HL-60/S4 (cell line): Measurements from ENCODE around the gene TRAPPC14.
"Not testable (repeated sequence)": the region's sequence is repeated elsewhere in the genome, so short reads cannot be mapped to it uniquely, and the experiment has no call there.

Experiments used
- in situ Hi-C: fragments of 300-500 bp; cut with MboI; formaldehyde crosslinking; loops from 2 replicates; pipeline ENCODE4 v1.14.3; 2022; ENCODE audit warnings: low sequenced_read_pairs

TRAPPC14 gene

DNA sequence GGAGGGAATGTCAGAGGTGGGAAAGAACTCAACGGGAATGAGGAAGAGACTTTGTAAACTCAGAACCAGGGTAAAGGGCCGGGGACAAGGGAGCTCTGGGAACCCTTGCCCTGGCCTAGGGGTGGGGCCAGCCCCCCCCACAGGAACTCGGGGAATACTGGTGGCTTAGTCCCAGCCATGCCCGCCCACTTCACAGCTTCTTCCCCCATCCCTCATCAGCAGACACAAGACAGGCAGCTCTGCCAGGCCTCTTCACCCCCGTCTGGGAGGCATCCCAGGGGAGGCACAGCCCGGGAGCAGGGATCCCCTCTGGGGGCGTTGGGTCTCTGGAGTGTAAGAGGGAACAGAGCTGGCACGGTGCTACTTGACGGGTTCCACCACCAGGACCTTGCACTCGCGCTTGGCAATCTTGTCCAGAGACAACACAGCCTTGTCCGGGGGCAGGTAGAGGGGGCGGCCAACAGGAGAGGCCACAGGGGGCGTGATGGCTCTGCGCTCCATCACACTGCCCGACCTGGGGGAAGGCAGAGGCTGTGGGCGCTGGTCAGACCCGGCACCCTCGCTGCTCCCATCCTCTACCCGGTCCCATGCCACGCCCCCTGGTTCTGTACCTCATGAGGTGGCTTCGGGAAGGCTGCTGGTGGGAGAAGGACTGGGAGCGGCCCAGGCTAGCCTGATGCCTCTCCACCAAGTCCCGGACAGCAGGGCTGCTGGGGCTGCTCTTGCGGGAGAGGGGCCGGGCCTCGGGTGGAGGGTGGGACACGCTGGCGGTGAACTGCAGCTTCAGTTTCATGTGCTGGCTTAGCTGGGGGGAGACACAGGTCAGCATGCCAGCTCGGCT is 3.7 kb downstream of the TRAPPC14 start:
- in situ Hi-C loops, result no loop called here

DNA sequence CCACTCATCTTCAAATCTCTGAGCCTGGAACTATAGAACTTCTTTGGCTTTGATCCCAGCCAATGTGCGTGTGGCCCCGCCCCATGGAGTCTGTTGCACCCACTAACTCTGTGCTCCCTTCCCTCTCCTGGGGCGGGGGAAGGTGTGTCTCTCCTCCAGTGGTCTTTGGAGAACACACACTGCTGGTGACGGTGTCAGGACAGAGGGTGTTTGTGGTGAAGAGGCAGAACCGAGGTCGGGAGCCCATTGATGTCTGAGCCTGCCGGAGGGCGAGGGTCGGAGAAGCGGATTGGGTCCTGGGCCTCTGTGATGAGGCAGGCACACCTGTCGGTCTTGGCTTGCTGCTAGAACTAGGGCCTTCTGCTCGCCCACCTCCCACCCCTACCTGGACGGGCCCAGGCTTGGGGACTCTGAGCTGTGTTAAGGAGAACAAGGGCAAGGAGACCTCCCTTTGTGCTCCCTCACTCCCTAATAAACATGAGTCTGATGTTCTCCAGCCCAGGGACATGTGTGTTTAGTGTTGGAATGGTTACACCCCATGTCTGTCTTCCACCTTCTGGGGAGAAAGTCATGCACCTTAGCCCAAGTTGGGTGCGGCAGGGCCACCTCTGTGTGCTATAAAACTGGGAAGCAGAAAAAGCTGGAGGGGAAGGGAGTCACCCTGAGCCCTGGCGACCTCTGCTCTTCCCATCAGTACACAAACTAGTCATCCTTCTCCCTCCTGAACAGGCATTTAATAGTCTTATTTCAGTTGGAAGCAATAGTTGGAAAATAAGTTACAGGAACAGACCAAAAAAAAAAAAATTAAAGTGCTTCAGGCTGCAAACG is 4.6 kb downstream of the TRAPPC14 start:
- in situ Hi-C loops, result no loop called here

DNA sequence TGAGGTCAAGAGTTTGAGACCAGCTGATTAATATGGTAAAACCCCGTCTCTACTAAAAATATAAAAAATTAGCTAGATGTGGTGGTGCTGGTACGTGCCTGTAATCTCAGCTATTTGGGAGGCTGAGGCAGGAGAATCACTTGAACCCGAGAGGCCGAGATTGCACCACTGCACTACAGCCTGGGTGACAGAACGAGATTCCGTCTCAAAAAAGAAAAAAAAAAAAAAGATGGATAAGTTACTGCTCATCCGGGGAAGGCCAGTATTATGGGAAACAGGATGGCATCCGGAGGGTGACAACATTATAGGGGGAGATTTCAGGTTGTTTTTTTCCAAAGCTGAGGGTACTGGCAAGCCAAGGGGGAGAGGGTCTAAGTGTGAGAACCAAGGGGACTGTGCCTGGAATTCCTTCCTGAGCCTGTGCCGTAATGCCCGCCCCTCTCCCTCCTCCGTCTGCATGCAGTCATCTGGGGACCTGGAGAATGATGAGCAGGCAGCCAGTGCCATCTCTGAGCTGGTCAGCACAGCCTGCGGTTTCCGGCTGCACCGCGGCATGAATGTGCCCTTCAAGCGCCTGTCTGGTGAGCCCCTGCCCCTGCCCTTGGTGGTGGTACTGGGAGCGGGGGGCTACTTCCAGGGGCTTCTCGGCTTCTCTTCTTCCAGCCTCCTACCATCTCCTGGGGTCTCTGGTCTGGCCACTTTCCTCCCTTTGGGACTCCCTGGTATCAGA is 5.4 kb downstream of the TRAPPC14 start:
- in situ Hi-C loops, result no loop called here

DNA sequence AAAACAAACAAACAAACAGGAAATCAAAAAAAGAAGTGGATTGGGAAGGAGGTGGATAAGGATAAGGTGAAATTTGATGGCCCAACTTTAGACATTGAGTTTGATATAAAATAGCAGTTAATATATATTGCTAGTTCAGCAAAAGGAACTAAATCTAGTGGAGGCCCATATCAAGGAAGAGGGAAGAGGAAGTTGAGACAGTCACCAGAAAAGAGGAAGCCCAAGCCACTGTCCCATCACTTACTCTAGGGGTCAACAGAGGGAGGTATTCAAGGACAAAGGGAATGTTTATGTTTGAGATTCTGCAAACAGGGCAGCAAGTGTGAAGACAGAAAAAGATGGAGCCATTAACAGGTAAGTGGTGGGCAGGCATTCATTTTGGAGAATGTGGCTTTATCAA is 6.1 kb downstream of the TRAPPC14 start:
- in situ Hi-C loops, result no loop called here

DNA sequence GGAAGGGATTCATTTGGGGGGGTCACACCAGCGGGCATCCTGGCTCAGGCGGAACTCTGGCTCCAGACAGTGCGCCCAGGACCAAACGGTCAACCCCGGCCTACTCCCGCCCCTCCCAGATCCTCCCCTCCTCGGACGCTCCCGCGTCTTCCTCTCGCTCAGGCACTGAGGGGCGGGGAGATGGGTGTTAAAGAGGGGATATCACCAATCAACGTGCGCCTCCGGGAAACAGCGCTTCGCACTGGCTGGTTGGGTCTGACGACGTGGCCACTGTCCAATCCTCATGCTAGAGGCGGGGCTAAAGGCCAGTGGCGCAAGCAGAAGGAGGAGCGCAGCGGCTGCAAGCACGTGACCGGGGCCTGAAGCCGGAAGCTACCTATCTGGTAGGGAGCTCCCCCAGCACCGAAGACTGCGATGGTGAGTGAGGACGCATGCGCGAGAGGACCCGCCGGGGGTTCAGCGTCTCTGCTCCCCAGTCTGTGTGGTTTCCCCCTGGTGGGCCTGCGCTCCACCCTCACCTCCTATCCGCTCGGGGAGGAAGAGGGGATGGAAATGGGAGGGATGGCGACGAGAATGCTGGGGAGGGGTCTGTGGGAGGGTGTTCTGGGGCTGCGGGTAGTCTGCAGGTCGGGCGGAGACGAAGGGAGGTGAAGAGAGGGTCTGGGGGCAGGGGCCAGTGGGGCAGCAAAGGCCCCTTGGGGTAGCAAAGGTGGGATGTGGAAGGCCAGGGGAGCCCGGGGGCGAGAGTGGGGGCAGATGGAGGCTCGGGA is 9.8 kb downstream of the TRAPPC14 start, which contains the start of gene LAMTOR4:
LAMTOR4 (plus strand) TSS at position 360 of the 770 bp plus-strand sequence; CDS start at position 415, 55 bp downstream.
- in situ Hi-C loops, result no loop called here

DNA sequence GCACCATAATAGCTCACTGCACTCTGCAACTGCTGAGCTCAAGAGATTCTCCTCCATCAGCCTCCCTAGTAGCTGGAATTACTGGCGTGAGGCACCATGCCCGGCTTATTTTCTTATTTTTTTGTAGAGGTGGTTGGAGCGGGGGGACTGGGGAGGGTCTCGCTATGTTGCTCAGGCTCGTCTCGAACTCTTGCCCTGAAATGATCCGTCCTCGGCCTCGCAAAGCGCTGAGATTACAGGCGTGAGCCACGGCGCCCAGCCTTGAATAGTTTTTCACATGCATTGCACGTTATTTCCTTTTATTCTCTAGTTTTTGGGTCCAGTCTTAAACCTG is 10.3 kb downstream of the TRAPPC14 start:
- in situ Hi-C loops, result no loop called here

DNA sequence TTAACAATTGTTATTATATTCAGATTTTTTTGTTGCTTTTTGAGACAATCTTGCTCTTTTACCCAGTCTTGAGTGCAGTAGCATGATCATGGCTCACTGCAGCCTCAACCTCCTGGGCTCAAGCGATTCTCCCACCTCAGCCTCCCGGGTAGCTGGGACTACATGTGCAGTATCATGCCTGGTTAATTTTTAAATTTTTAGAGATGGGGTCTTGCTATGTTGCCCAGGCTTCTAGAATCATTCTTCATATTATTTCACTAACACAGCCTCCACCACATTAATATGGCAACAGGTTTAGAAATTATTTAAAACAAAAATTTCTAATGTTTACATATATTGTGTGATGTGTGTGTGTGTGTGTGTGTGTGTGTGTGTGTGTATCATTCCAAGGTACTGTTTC is 11.2 kb downstream of the TRAPPC14 start:
- in situ Hi-C loops, result no loop called here

DNA sequence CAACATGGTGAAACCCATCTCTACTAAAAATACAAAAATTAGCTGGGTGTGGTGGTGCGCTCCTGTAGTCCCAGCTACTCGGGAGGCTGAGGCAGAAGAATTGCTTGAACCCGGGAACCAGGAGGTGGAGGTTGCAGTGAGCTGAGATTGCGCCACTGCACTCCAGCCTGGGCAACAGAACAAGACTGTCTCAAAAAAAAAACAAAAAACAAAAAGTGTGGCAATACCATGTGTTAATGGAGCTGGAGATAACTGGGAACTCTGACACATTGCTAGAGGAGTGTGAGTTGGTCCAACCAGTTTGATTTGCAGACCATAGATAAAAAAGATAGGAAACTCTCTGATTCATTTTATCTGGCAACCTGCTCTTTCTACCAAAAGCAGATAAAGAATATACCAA is 12.2 kb downstream of the TRAPPC14 start:
- in situ Hi-C loops, result not testable (repeated sequence)

DNA sequence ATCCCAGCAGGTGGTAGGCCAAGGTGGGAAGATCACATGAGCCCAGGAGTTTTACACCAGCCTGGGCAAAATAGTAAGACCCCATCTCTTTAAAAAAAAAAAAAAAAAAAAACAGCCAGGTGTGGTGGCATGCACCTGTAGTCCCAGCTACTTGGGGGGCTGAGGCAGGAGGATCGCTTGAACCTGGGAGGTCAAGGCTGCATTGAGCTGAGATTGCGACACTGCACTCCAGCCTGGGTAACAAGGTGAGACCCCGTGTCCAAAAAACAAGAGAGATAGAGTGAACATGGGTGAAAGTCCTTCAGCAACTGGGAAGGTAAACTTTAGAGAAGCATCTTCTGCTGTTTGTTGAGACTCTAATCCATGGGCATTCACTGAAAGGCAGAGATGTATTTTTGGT is 16.1 kb downstream of the TRAPPC14 start:
- in situ Hi-C loops, result no loop called here

DNA sequence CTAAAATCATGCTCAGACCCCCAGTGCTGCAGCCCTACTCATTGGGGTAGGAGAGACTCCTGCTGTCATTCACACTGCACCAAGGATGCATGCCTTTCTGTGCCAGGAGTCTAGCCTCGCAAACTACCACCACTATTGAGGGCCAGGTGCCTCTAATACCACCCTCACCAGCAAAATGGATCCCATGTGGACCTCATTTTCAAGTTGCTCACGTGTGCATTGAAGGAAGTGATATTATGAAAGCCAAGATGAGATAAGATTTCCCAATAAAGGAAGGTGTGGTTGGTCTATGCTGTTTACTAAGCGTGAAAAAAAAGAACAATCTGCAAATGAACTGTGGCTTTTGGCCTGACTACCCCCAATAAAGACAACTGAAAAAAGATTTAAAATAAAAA is 17.0 kb downstream of the TRAPPC14 start:
- in situ Hi-C loops, result no loop called here

DNA sequence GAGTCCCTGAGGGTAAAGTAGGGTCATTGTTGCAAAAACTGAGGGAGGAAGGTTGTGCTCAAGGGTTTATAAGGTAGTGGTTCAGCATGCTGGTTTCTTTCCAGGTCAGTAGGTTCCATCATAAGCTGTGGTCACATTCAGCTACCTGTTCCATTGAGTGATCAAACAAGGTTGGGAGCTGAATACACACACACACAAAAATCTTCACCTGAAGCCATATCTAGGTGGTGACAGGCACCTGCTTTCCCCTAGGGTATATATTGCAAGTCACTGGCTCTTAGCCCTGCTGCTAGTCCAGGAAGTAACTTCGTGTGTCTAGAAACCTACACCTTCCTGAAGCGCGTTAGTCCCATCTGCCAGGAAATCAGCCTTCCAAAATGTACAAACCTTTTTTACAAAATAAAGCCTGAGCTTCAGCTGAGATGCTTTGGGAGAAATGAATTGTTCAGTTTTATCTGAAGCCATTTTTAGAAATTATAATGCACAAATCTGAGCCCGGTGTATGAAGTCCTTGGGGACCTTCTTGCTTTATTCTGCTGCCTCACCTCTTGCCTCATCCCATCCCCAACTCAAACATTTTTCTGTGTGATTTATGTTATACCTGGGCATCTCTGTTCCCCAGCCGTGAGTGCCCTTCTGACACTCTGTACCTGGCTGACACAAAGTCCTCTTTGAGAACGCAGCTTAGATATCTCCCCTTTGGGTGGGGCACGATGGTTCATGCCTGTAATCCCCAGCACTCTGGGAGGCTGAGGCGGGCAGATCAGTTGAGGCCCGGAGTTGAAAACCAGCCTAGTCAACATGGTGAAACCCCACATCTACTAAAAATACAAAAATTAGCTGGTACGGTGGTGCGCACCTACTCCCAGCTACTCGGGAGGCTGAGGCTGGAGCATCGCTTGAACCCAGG is 20.4 kb downstream of the TRAPPC14 start:
- in situ Hi-C loops, result loop anchor here (5.0 kb wide), 1 partner anchor 64 kb away; no protein-coding TSS in a partner anchor

DNA sequence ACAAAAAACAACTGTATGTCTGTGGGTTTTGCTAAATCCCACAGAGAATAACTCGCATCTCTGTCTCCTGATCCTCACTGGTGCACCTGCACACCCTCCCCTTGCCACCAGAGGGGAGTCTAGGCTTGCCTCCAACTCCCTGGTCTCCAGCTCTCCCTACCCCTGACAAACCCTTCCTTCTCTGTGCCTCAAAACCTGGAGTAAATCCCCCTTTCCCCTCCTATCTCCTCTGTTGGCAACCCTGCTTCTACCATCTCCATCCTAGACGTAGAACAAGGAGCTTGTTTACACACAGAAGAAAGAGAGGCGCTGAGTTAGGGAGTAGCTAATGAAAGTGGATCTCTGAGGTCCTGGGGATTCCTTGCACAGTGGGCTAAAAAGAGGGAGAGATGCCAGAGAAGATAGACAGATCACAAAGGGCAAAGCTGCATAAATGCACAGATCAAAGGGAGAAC is 25.8 kb downstream of the TRAPPC14 start:
- in situ Hi-C loops, result no loop called here

DNA sequence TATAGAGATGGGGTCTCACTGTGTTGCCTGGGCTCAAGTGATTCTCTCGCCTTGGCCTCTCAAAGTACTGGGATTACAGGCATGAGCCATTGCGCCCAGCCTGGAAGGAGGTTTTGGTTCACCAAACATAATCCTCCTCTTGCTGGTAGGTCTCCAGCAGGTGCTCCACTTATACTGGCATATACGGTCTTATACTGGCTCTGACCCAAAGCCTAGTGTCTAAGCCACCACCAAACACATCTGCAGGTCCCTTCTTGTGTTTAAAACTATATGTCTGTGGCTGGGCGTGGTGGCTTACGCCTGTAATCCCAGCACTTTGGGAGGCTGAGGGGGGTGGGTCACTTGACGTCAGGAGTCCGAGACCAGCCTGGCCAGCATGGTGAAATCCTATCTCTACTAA is 26.4 kb downstream of the TRAPPC14 start:
- in situ Hi-C loops, result no loop called here

DNA sequence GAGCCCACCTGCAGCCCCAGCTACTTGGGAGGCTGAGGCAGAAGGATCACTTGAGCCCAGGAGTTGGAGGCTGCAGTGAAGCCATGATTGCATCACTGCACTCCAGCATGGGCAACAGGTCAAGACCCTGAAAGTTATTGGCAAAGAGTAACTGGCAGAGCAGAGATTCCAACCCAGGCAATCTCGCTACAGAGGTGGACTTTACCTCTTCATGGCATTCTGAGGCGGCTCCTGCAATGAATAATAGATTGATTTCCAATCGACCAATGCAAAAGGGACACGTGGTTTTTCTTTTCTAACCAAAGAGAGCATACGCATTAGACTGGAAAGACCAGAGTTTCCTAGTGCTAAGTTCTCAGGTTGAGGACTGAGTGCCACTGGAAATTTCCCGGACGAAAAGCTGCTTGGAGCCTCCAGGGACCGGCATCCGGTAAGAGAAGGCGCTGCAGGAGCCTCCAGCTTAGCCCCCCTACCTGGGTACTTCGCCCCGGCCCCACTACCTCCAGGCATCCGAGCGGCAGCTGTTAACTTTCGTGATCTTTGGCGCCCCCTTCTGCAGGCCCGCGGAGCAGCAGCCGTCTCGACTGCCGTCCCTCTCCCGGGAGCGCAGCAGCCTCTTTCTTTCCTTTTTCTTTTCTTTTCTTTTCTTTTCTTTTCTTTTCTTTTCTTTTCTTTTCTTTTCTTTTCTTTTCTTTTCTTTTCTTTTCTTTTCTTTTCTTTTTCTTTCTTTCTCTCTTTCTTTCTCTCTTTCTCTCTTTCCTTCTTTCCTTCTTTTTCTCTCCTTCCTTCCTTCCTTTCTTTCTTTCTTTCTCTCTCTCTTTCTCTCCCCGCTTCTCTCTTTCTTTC is 27.7 kb downstream of the TRAPPC14 start:
- in situ Hi-C loops, result no loop called here

DNA sequence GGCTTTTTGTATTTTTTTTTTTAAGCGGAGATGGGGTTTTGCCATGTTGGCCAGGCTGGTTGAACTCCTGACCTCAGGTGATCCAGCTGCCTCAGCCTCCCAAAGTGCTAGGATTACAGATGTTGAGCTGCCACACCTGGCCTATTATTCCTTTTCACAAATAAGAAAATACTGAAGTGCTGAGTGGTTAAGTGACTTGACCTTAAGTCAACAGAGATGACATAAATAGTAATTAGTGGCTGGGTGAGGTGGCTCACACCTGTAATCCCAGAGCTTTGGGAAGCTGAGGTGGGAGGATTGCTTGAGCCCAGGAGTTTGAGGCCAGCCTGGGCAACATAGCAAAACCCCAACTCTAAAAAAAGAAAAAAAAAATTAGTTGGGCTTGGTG is 28.3 kb downstream of the TRAPPC14 start:
- in situ Hi-C loops, result not testable (repeated sequence)

DNA sequence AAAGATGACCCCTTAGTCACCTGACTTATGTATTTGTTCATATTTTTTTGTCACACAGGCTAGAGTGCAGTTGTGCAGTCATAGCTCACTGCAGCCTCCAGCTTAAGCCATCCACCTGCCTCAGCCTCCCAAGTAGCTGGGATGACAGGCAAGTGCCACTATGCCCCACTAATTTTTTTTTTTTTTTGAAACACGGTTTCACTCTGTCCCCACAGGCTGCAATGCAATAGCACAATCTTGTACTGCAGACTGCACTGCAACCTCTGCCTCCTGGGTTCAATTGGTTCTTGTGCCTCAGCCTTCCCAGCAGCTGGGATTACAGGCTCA is 29.9 kb downstream of the TRAPPC14 start:
- in situ Hi-C loops, result loop anchor here (5.0 kb wide), 1 partner anchor 136 kb away; no protein-coding TSS in a partner anchor

DNA sequence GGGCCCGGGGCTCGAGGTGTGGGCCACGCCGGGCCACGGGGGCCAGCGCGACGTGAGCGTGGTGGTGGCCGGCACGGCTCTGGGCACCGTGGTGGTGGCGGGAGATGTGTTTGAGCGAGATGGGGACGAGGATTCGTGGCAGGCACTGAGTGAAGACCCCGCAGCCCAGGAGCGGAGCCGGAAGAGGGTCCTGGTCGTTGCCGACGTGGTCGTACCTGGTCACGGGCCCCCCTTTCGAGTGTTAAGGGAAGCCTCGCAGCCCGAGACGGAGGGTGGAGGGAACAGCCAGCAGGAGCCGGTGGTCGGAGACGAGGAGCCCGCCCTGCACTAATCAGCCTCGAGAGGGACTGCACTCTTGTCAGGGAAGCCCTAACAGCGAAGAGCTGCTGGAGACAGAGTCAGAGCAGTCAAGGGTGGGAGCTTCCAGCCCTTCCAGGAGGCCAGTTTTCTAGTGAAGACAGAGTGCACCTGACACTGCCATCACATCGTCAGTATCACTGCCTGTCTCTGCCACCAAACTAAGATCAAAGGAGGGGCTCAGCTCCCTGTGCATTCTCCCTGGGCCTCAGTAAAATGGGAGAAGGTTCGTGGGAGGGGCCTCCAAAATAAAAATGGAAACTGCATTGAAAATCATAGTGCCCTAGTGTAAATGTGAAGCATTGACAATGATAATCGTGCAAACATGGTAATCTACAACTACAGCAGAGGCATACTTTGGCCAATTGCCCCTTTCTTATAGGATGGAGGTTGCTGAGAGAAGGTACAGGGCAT is 30.5 kb downstream of the TRAPPC14 start:
- in situ Hi-C loops, result loop anchor here (5.0 kb wide), 1 partner anchor 136 kb away; no protein-coding TSS in a partner anchor
